ENCODE data around the gene ADGRA1. TPM values are rescaled to one million over a fixed set of nuclear protein-coding genes. Genes with fewer than 3 reads are reported as not detected.
A peak's percentile ranks its signal among the peaks of the same experiment; 100 is the strongest.

Gene ADGRA1
- total and polyA plus RNA-seq, 2 of the 13 experiments (the other 11 are each of a cell fraction or from before 2014, with no cell fraction given): not detected

GRCh38 chr10:133159950-133160825 lies 72.5 kb downstream of the ADGRA1 start, which contains the start of gene KNDC1:
Gene KNDC1 (plus strand): TSS chr10:133160219. CDS start chr10:133160468, 249 bp downstream.
- intact Hi-C loops (cut with micrococcal nuclease; ENCODE audit: unreplicated experiment) (no loop called here), in situ Hi-C loops (cut with HindIII; ENCODE audit: extremely low pct_ligation_motif_present, low pct_unique_long_range_greater_than_20kb) (no loop called here)
- no peak for DNase-seq (ENCODE audit: low spot score)
- Histone ChIP-seq H2AFZ (ENCODE audit: low read length) (no peak within 1 kb of the TSS), H3K36me3 (replicated peaks in 1 of 2; ENCODE audit: control insufficient read depth in 1 of 2, insufficient read depth in 2 of 2, low read length in 2 of 2) (no peaks in the 10 kb centered on the region), H3K4me1 (ENCODE audit: insufficient read depth, low read length) (peaks cover 17% of the 10 kb centered on the region), H3K9me3 (ENCODE audit: low read length) (no peaks in the 10 kb centered on the region), H3K27me3 (ENCODE audit: control insufficient read depth in 1 of 2, insufficient read depth in 2 of 2, low read length in 2 of 2) (peaks cover 7 to 40% of the 10 kb centered on the region in 2 experiments), H4K20me1 (ENCODE audit: insufficient read depth, low read length) (no peaks in the 10 kb centered on the region), H3K4me3 (replicated peaks in 1 of 3; ENCODE audit: insufficient read depth in 1 of 3, low read depth in 2 of 3, low read length in 3 of 3) (peak within 1 kb of the TSS; percentile 26 to 64 (median 36); a peak in 4 of 6 replicates), H3K4me2 (ENCODE audit: low read depth, low read length) (peak within 1 kb of the TSS; percentile 47), H3K9ac (ENCODE audit: insufficient read depth, low read depth, low read length) (no peak within 1 kb of the TSS), H3K79me2 (ENCODE audit: insufficient read depth, low read length) (no peaks in the 10 kb centered on the region), H3K27ac (ENCODE audit: extremely low read length, insufficient read depth, low read length) (no peak within 1 kb of the TSS)
- 68% methylated on average over 14 of the region's 108 CpGs for WGBS (ENCODE audit: low lambda C conversion rate)
- TF ChIP-seq, protein P1, sequence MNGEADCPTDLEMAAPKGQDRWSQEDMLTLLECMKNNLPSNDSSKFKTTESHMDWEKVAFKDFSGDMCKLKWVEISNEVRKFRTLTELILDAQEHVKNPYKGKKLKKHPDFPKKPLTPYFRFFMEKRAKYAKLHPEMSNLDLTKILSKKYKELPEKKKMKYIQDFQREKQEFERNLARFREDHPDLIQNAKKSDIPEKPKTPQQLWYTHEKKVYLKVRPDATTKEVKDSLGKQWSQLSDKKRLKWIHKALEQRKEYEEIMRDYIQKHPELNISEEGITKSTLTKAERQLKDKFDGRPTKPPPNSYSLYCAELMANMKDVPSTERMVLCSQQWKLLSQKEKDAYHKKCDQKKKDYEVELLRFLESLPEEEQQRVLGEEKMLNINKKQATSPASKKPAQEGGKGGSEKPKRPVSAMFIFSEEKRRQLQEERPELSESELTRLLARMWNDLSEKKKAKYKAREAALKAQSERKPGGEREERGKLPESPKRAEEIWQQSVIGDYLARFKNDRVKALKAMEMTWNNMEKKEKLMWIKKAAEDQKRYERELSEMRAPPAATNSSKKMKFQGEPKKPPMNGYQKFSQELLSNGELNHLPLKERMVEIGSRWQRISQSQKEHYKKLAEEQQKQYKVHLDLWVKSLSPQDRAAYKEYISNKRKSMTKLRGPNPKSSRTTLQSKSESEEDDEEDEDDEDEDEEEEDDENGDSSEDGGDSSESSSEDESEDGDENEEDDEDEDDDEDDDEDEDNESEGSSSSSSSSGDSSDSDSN (CRISPR knock-in tag; IDR thresholded peaks at IDR 0.05): no peak
- TF ChIP-seq KLF13 (CRISPR knock-in tag; IDR thresholded peaks at IDR 0.05) (no peak), ATF7-NPFF (CRISPR knock-in tag; IDR thresholded peaks at IDR 0.05; ENCODE audit: low read depth) (no peak), FOXA1 (IDR thresholded peaks at IDR 0.05) (no peak), FOXA1 (CRISPR knock-in tag; IDR thresholded peaks at IDR 0.05) (no peak), ISX (CRISPR knock-in tag; conservative IDR thresholded peaks at IDR 0.05) (no peak), KDM3A (CRISPR knock-in tag; IDR thresholded peaks at IDR 0.05; ENCODE audit: low read depth) (no peak), ZNF768 (CRISPR knock-in tag; IDR thresholded peaks at IDR 0.05) (no peak), ZNF274 (CRISPR knock-in tag; IDR thresholded peaks at IDR 0.05) (no peak), ZSCAN30 (CRISPR knock-in tag; IDR thresholded peaks at IDR 0.05) (no peak), REL (CRISPR knock-in tag; conservative IDR thresholded peaks at IDR 0.05) (no peak)
- TF ChIP-seq, protein P2, sequence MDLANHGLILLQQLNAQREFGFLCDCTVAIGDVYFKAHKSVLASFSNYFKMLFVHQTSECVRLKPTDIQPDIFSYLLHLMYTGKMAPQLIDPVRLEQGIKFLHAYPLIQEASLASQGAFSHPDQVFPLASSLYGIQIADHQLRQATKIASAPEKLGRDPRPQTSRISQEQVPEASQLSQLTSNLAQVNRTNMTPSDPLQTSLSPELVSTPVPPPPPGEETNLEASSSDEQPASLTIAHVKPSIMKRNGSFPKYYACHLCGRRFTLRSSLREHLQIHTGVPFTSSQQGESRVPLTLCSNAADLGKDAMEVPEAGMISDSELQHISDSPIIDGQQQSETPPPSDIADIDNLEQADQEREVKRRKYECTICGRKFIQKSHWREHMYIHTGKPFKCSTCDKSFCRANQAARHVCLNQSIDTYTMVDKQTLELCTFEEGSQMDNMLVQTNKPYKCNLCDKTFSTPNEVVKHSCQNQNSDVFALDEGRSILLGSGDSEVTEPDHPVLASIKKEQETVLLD (CRISPR knock-in tag; IDR thresholded peaks at IDR 0.05; ENCODE audit: low read depth): no peak
- TF ChIP-seq, protein P3, sequence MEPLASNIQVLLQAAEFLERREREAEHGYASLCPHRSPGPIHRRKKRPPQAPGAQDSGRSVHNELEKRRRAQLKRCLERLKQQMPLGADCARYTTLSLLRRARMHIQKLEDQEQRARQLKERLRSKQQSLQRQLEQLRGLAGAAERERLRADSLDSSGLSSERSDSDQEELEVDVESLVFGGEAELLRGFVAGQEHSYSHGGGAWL (CRISPR knock-in tag; IDR thresholded peaks at IDR 0.05): no peak
- TF ChIP-seq, protein P4, sequence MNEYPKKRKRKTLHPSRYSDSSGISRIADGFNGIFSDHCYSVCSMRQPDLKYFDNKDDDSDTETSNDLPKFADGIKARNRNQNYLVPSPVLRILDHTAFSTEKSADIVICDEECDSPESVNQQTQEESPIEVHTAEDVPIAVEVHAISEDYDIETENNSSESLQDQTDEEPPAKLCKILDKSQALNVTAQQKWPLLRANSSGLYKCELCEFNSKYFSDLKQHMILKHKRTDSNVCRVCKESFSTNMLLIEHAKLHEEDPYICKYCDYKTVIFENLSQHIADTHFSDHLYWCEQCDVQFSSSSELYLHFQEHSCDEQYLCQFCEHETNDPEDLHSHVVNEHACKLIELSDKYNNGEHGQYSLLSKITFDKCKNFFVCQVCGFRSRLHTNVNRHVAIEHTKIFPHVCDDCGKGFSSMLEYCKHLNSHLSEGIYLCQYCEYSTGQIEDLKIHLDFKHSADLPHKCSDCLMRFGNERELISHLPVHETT (CRISPR knock-in tag; conservative IDR thresholded peaks at IDR 0.05): no peak
- CTCF ChIA-PET (ENCODE audit: low intra/inter-chr PET ratio, low total read pairs): no interaction called here
- peak; percentile 67 for ATAC-seq
- FAIRE-seq: no peak
- no TSS peak for BruUV-seq (replicated peaks)
- POLR2A ChIA-PET: interaction anchor here (0.6 kb wide), 1 partner anchor 328 kb away, joined by 4 read pairs; no protein-coding TSS in a partner anchor

Measured in HepG2 (cell line).